Activated CD4-positive, CD25-positive, alpha-beta regulatory T cell treated with anti-CD3 and anti-CD28 coated beads, Interleukin-2, amount 50 U/mL, for 72 hours (primary cell): Measurements from ENCODE around the gene ACRV1.
"Not testable (repeated sequence)": the region's sequence is repeated elsewhere in the genome, so short reads cannot be mapped to it uniquely, and the experiment has no call there.

ENCODE experiments used
- DNase-seq: peaks from one replicate; pipeline ENCODE4 v3.0.0; 2021

ACRV1 gene

DNA sequence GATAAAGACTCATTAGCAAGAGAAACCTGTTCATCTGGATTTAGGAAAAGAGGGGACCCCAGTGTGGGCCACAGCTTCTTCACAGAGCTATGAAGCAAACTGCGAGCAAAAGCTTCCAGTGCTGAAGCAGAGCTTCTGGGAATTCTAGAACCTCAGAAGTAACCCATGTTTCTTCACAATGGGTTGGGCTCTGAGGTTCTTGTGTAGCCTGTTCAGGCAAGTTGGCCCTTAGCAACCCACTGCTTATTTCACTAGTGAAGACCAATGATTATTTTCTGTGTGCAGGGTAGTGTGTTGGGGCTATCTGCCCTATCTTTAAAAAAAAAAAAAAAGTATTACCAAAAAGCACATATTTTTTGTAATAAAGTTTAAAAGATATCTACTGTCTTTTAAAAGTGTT, at the start of gene ACRV1:
TSS of gene ACRV1 (minus strand) at position 101 of the 400 bp plus-strand sequence. CDS start at position 34, 67 bp downstream.
- DNase-seq = no peak

- no peak for DNase-seq
Measured at GRCh38 chr11:125728969-125729368, 48.3 kb upstream of the ACRV1 start.

GRCh38 chr11:125724125-125724524, 43.5 kb upstream of the ACRV1 start:
- DNase-seq = no peak

DNA sequence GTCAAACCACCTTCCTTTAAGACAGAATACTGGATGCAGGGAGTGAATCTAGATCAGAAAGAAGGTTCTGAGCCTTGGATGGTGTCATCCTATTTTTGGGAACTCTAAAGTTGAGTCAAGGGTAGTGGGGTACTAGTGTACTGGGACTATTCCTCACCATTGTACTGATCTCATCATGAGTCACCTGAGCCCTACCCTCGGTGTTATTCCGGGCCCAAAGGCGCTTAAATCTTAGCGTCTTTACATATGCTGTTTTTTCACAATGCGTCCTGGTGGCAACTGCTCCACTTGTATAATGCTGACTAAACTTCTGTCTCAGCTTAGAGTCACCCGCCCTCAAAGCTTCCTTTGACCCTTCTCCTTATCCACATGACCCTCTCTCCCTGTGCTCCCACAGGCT, 40.1 kb upstream of the ACRV1 start:
- DNase-seq = no peak

DNA sequence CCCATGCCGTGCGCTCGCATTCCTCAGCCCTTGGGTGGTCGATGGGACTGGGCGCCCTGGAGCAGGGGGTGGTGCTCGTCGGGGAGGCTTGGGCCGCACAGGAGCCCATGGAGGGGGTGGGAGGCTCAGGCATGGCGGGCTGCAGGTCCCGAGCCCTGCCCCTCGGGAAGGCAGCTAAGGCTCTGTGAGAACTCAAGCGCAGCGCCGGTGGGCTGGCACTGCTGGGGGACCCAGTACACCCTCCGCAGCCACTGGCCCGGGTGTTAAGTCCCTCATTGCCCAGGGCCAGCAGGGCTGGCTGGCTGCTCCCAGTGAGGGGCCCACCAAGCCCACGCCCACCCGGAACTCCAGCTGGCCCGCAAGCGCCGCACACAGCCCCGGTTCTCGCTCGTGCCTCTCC, 24.0 kb upstream of the ACRV1 start:
- DNase-seq = not testable (repeated sequence)

- DNase-seq = no peak
Measured at GRCh38 chr11:125701858-125702621, 21.4 kb upstream of the ACRV1 start.

- no peak for DNase-seq
Measured at GRCh38 chr11:125701018-125701610, 20.5 kb upstream of the ACRV1 start.

DNA sequence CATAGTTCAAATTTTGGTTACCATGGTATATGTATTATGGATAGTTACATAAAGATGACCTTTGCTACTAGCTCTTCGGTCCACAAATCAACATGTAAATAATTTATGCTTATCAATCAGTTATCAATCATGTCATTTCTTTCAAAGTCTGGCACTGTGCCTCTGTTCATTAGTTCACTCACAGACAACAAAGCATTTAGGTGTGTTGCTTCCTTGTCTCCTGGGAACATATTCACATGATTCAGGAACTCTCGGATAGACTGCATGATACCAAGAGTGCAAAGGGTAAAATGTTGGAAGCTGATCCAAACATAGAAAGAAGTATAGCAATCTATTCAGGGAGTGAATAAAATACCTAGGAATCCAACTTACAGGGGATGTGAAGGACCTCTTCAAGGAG, 14.3 kb upstream of the ACRV1 start:
- no peak for DNase-seq

DNA sequence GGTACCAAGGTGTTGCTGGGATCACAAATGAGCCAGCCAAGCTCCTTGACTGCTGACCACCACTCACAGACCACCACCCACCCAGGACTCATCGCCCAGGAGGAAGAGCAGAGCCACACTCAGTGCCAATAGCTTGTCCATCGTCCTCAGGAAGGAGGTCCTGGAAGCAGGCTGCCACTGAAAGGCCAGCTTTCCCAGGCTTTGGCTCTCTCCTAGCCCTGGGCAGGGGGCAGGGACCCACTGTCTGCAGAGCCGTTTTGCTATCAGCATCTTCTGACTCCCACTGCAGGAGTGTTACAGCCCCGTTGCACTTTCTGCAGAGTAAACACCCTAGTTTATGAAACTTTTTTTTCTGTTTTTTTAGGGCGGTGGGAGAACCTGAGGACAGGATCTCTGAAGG, 12.2 kb upstream of the ACRV1 start:
- no peak for DNase-seq

GRCh38 chr11:125690006-125690405, 9.4 kb upstream of the ACRV1 start:
- no peak for DNase-seq

GRCh38 chr11:125689274-125689859, 8.7 kb upstream of the ACRV1 start:
- DNase-seq = no peak

GRCh38 chr11:125688632-125689031, 8.0 kb upstream of the ACRV1 start:
- DNase-seq = no peak

DNA sequence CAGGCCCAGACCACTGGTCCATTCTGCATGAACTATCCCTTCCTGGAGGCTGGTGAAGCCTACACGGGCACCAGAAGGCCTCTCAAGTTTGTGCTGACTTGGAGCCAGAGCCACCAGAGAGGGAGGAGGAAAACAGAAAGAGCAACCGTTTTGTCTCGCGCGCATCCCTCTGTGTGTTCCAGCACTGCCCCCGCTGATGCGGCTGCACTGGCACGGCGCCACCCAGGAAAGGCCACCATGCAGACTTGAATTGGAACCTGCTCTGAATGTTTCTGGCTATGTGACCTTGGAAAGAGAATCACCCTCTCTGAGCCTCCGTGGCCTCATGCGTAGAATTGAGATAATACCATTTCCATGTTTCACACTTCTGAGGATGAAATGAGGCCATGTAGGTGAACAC, 7.4 kb upstream of the ACRV1 start:
- no peak for DNase-seq

GRCh38 chr11:125685228-125685627, 4.6 kb upstream of the ACRV1 start:
- DNase-seq = no peak

GRCh38 chr11:125679837-125680236, 810 bp downstream of the ACRV1 start:
- no peak for DNase-seq

- DNase-seq = no peak
Measured at GRCh38 chr11:125679397-125679796, 1.2 kb downstream of the ACRV1 start.

DNA sequence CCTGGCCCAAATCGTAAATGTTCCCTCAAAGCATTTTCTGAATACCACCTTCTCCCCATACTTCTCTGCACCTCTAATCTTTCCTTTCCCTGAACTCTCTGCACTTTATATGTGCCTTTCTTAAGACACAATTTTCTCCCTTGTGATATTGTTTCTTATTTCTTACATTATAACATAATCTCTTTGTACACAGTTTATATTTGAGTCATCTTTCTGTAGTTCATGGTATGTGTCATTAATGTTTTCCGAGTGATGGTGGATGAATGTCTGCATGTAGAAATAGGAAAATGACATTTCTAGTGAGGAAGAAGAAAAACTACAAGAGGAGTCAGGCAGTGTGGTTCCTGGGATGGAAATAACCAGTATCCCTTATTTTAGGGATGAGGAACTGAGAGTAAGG, 5.5 kb downstream of the ACRV1 start:
- DNase-seq = no peak

DNA sequence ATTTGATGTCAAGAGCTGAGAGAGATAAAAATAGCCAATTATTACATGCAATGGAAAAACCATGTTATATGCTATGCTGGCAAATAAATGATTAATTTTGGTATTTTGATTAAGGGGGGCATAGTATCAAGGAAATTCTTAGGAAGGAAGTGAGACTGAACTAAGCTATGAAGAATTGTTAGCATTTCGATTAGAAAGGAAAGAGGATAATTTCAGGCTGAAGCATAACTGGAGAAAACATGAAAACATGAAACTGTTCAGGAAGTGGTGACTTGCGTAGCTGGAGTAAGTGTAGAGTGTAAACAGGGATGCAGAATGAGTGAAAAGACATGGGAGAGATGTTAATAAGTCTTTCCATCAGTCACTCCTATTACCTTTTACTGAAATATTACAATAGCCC, 6.4 kb downstream of the ACRV1 start:
- DNase-seq = no peak

GRCh38 chr11:125671561-125671960, 9.1 kb downstream of the ACRV1 start:
- no peak for DNase-seq

GRCh38 chr11:125670172-125670571, 10.5 kb downstream of the ACRV1 start:
- DNase-seq = no peak

- no peak for DNase-seq
Measured at GRCh38 chr11:125667151-125667550, 13.5 kb downstream of the ACRV1 start.

DNA sequence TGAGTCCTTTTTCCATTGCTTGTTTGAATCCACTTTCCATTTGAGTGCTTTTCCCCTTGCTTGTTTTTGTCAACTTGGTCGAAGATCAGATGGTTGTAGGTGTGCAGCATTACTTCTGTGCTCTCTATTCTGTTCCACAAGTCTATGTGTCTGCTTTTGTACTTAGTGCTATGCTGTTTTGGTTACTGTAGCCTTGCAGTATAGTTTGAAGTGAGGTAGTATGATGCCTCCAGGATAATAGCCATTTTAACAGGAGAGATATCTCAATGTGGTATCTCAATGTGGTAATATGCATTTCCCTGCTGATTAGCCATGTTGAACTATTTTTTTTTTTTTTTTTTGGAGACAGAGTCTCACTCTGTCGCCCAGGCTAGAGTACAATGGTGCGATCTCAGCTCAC, 16.7 kb downstream of the ACRV1 start:
- no peak for DNase-seq

GRCh38 chr11:125662689-125663088, 18.0 kb downstream of the ACRV1 start:
- DNase-seq = no peak

DNA sequence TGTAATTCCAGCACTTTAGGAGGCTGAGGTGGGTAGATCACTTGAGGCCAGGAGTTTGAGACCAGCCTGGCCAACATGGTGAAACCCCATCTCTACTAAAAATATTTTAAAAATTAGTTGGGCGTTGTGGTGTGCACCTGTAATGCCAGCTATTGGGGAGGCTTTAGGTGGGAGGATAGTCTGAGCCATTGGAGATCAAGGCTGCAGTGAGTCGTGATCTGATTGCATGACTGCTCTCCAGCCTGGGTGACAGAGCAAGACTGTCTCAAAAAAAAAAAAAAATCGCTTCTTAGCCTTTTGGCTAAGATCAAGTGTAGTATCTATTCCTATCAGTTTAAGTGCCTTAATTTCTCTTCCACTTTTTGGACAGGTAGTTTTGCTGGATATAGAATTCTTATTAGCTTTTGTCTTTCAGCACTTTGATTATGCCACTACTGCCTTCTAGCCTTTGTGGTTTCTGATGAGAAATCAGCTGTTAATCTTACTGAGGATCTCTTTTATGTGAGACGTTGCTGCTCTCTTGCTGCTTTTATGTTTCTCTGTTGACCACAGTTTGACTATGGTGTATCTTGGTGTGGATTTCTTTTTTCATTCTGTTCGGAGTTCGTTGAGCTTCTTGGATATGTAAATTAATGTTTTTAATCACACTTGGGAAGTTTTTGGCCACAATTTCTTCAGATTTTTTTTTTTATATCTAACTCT, 31.0 kb downstream of the ACRV1 start:
- no peak for DNase-seq
